Measurements from ENCODE around the gene ZSCAN5B.
"Not testable (repeated sequence)": the region's sequence is repeated elsewhere in the genome, so short reads cannot be mapped to it uniquely, and the experiment has no call there.

Gene ZSCAN5B, protein sequence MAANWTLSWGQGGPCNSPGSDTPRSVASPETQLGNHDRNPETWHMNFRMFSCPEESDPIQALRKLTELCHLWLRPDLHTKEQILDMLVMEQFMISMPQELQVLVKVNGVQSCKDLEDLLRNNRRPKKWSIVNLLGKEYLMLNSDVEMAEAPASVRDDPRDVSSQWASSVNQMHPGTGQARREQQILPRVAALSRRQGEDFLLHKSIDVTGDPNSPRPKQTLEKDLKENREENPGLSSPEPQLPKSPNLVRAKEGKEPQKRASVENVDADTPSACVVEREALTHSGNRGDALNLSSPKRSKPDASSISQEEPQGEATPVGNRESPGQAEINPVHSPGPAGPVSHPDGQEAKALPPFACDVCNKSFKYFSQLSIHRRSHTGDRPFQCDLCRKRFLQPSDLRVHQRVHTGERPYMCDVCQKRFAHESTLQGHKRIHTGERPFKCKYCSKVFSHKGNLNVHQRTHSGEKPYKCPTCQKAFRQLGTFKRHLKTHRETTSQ

DNA sequence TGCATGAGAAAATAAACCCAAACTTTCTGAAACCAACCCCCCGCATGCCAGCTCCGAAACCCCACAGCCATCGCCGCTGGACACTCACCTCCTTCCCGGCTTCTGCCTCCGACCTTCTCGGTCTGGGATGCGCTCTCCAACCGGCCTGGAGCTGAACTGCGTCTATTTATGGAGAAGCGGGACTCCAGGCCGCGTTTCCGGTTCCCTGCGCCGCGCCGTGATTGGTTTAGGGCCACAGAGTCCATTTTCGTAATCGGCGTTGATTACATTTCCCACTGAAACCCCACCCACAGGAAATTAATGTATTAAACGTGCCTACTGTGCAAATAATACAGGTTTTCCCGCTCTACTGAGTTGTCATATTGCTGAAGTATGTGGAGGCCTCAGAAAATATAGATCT is at the start of gene ZSCAN5B:
Gene ZSCAN5B (minus strand): TSS at position 138 of the 400 bp plus-strand sequence. CDS start 4,731 bp downstream, outside the sequence.
- not testable (repeated sequence) for DNase-seq

DNA sequence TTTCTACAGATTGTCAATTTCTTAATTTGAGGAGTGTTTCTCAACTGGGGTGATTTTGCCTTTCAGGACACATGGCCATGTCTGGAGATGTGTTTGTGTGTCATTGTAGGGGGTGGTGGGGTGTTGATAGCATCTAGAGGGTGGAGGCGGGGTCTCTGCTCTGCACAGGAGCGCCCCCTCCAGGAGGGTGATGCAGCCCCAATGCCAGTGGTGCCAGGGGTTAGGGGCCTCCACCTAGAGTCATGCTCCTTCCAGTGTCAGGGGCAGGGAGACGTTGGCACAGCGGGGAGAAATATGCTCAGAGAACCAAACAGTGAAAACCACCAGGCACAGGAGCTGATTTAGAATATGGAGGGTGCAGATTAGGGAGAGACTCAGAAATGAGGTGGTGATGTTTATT is 48.2 kb upstream of the ZSCAN5B start:
- not testable (repeated sequence) for DNase-seq

DNA sequence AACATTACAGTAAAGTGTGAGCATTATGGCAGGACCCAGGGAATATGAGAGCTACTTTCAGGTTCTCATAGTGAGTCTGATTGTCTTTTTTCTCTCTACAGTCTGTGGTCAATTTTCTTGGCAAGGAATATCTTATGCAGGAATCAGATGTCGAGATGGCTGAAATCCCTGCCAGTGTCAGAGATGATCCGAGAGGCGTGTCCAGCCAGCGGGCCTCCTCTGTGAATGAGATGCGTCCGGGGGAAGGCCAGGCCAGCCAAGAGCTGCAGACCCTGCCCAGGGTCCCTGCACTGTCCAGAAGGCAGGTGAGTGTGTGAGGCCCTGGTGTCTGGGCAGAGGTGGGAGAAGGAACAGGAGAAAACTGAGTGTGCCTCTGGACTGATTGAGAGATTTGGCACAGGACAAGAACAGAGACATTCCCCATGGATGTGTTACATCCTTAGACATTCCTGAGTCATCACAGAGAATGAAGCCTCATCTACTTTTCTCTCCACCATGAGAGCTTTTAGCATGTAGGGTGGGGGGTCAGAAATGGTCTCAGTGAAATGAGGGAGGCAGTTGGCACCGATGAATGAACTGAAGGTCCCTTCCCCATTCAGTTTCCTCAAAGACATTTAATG is 47.6 kb upstream of the ZSCAN5B start:
- DNase-seq, result no peak

DNA sequence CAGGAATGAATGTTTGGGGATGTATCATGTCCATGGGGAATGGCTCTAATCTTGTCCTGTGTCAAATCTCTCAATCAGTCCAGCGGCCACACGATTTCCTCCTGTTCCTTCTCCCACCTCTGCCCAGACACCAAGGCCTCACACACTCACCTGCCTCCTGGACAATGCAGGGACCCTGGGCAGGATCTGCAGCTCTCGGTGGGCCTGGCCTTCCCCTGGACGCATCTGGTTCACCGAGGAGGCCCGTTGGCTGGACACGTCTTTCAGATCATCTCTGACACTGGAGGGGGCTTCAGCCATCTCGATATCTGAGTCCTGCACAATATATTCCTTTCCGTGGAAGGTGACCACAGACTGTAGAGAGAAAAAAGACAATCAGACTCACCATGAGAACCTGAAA is 25.9 kb upstream of the ZSCAN5B start:
- no peak for DNase-seq

DNA sequence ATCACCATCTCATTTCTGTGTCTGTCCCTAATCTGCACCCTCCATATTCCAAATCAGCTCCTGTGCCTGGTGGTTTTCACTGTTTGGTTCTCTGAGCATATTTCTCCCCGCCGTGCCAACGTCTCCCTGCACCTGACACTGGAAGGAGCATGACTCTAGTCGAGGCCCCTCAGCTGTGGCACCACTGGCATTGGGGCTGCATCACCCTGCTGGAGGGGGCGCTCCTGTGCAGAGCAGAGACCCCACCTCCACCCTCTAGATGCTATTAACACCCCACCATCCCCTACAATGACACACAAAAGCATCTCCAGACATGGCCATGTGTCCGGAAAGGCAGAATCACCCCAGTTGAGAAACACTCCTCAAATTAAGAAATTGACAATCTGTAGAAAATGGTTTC is 25.3 kb upstream of the ZSCAN5B start:
- DNase-seq, result no peak

DNA sequence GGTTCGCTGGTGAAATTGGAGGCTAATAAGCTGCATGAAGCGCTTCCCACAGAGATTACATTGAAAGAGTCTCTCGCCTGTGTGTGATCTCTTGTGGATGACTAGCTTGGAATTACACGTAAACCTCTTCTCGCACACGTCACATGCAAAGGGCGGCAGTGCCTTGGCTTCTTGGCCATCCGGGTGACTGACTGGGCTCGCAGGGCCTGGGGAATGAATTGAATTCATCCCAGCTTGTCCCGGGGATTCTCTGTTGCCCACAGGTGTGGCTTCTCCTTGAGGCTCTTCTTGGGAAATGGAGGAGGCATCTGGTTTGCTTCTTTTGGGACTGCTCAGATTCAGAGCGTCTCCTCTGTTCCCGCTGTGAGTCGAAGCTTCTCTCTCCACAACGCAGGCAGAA is 24.3 kb upstream of the ZSCAN5B start:
- DNase-seq, result no peak

DNA sequence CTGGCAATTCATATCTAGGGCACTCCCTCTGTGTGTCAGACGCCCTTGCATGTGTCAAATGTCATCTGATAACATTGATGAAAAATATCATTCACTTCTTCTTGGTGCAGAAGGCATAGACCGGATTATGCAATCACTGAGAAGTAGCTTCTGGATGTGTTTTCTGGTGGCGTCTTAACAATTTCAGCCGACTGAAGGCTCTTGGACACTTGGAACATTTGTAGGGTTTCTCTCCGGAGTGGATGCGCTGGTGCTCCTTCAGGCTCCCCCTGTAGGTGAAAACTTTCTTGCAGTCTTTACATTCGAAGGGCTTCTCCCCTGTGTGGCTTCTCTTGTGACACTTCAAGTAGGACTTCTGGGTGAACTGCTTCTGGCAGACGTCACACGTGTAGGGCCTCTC is 23.9 kb upstream of the ZSCAN5B start:
- DNase-seq, result not testable (repeated sequence)

DNA sequence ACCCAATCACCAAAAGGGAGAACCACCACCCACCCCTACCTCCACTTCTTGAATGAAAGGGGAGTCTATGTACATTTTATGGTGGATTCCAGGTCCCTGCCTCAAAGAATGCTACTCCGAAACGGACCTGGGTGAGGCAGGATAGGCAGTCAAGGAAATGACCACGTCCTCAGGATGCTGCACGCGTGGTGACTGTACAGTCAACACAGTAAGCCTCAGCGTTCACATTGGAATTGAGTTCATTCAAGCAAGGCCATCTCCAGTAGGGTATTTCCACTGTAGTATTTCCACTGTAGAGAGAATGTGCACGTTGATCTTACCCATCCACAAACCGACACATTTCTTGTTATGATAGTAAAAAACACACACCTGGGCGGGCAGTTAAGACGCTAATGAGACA is 21.4 kb upstream of the ZSCAN5B start:
- no peak for DNase-seq

DNA sequence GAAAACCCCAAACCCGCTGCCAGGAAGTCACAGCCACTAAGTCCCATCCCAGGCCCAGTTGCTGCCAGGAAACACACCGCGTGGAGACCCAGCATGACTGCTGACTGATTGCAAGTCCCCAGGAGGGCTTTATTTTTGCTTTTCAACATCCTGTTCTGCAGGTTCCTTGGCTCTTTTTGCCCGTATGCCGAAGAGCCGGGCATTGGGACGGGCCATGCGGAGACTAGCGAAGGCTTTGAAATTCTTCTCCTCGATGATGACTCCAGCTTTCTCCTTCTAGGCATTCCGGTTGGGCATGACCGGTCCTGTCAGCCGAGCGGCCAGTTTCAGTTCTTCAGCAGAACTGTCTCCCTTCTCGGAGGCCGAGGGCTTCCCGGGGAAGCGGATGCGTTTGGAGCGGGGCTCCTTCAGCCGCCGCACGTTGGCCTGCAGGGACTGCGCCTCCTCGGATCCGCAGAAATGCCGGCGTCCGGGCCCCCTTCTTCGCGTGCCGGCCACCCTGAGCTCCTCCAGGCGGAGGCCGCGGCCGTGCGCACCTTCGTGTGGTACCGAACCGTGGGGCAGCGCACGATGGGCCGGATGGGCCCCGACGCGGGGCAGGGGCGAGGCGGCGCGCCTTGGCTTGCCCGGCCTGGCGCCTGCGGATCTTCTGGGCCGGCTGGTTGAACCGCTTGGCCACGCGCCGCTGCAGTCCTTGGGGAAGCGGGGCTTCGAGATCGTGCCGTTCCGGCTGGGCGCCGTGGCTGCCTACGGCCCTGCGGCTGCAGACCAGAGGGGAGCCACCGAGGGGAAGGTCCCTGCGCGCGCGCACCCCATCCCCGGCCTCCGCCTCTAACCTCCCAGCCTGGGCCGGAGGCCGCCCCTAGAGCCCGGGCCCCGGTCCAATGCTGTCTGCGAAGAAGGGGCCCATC is 19.7 kb upstream of the ZSCAN5B start:
- DNase-seq, result peak; percentile 39

DNA sequence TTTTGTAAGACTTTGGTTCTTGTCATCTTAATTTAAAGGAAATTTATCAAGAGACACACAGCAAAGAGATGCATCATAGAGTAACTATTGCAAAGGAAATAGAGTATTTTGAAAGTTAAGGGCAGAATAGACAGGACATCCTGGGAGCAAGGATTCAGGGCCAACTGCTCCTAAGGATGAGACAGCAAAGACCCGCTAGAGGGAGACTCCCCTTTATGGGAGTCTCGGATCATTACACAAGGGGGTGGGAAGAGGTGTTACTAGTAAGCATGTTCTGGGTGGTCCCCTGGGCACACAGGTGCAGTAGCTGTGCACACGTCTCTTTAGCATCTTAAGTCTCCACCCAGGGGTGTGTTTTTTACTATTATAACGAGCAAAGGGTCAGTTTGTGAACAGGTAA is 14.1 kb upstream of the ZSCAN5B start:
- DNase-seq, result no peak

DNA sequence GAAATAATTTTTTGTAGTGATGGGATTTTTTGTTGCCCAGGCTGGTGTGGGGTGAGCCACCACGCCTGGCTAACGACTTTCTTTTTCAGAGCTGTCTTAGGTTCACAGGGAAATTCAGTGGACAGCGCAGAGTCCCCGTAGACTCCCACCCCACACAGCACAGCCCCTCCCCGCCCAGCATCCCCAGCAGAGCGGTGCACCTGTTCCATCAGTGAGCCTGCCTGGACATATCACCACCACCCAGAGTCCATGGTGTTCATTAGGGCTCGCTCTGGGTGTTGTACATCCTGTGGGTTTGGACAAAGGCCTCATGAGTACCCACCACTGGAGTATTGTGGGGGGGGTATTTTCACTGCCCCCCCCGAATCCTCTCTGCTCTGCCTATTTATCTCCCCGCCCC is 12.5 kb upstream of the ZSCAN5B start:
- not testable (repeated sequence) for DNase-seq

DNA sequence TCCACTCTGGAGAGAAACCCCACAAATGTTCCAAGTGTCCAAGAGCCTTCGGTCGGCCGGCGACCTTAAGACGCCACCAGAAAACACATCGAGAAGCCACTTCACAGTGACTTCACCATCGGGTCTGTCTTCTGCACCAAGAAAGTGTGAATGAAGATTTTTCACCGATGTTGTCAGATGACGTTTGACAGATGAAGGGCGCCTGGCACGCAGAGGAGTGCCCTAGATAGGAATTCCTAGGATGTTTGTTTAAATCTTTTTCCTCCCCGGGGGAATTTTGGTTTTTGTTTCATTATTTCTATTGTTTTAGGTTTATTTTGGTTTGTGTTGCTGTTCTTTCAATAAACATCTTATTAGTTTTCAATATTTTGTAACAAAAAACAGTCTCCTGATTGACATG is 11.5 kb upstream of the ZSCAN5B start:
- no peak for DNase-seq

DNA sequence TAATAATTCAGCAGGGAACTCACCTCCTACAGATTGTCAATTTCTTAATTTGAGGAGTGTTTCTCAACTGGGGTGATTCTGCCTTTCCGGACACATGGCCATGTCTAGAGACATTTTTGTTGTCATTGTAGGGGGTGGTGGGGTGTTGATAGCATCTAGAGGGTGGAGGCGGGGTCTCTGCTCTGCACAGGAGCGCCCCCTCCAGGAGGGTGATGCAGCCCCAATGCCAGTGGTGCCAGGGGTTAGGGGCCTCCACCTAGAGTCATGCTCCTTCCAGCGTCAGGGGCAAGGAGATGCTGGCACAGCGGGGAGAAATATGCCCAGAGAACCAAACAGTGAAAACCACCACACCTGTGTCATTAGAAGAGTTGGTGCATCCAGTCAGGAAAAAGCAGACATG is 10.0 kb upstream of the ZSCAN5B start:
- not testable (repeated sequence) for DNase-seq

DNA sequence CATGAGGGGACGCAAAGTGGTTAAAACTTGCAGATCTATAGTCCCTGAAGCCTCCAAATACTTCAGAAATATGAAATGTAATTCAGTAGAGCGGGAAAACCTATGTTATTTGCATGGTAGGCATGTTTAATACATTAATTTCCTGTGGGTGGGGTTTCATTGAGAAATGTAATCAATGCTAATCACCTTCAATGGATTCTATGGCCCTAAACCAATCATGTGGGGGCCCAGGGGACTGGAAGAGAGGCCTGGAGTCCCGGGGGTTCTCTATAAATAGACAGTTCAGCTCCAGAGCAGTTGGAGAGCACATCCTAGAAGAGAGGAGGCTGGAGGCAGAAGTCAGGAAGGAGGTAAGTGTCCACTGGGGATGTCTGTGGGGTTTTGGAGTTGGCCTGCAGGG is 4.4 kb upstream of the ZSCAN5B start, which contains the start of gene ZSCAN5C:
Gene ZSCAN5C (plus strand): TSS at position 301 of the 400 bp plus-strand sequence. CDS start 3,641 bp downstream, outside the sequence.
- DNase-seq, result no peak

DNA sequence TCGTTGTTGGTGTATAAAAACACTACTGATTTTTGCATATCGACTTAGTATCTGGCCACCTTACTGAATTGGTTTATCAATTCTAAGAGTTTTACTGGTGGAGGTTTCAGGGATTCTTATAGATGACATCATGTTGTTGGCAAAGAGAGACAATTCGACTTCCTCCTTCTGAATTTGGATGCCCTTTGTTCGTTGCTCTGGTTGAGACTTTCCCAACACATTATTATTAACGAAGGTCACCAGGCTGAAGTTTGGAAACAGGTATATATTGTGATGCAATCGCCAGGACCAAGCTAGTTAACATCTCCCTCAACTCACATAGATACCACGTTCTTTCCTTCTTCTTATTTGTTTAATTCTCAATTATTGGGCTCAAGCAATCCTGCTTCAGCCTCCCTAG is 2.1 kb upstream of the ZSCAN5B start:
- no peak for DNase-seq

DNA sequence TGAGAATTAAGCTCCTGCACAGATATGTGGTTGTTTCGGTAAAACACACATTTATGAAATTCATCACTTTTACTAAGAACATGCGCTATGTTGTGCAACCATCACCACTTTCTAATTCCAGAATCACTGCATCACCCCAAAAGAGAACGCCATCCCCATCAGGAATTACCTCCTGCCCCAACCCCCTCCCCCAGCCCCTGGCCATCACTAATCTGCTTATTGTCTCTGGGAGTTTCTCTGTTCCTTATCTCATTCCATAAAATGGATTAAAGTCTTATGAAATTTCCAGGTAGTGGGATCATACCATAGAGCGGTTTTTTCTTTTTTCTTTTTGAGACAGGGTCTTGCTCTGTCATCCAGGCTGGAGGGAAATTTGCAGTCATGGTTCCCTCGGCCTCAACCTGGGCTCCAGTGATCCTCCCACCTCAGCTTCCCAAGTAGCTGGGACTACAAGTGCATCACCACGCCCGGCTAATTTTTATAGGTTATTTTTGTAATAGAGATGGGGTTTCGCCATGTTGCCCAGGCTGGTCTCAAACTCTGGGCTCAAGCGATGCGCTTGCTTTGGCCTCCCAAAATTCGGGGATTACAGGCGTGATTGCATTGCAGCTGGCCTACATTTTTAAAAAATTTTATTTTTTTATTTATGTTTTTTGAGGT is 3.5 kb downstream of the ZSCAN5B start:
- DNase-seq, result no peak

DNA sequence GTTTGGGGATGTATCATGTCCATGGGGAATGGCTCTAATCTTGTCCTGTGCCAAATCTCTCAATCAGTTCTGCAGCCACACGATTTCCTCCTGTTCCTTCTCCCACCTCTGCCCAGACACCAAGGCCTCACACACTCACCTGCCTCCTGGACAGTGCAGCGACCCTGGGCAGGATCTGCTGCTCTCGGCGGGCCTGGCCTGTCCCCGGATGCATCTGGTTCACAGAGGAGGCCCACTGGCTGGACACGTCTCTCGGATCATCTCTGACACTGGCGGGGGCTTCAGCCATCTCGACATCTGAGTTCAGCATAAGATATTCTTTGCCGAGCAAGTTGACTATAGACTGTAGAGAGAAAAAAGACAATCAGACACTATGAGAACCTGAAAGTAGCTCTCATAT is 5.9 kb downstream of the ZSCAN5B start:
- no peak for DNase-seq

DNA sequence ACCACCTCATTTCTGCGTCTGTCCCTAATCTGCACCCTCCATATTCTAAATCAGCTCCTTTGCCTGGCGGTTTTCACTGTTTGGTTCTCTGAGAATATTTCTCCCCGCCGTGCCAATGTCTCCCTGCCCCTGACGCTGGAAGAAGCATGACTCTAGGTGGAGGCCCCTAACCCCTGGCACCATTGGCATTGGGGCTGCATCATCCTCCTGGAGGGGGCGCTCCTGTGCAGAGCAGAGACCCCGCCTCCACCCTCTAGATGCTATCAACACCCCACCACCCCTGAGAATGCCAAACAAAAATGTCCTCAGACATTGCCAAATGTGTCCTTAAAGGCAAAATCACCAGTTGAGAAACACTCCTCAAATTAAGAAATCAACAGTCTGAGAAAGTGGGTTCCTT is 6.5 kb downstream of the ZSCAN5B start:
- DNase-seq, result no peak

DNA sequence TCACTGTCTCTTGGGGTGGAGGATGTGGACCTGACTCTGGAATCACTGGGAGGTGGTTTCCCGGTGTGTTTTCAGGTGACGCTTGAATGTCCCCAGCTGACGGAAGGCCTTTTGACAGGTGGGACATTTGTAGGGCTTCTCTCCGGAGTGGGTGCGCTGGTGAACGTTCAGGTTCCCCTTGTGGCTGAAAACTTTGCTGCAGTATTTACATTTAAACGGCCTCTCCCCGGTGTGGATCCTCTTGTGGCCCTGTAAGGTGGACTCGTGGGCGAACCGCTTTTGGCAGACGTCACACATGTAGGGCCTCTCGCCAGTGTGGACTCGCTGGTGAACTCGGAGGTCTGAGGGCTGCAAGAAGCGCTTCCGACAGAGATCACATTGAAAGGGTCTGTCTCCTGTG is 7.8 kb downstream of the ZSCAN5B start:
- no peak for DNase-seq

DNA sequence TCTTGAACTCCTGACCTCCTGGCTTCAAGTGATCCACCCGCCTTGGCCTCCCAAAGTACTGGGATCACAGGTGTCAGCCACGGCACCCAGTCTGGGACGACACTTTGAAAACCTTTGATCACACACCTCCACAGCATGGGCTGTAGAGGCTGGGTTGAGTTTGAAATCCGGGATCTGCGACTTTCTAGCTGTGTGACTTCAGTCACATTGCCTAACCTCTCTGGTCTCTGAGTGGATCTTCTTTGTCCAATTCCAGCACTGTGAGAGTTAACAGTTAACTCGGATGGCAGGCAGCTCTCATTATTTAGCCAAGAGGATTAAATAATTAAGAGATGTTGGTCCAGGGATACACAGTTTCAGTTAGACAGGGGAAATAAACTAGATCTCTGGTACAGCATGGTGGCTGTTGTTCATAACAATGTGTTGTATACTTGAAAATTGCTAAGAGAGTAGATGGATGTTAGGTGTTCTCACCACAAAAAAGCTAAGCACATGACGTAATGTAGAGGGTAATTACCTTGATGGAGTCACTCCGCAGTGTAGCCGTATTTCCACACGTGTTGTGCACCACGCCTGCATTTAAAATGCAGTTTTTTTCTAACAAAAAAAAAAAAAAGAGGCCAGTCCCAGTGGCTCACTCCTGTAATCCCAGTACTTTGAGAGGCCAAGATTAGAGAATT is 19.9 kb downstream of the ZSCAN5B start:
- DNase-seq, result no peak

DNA sequence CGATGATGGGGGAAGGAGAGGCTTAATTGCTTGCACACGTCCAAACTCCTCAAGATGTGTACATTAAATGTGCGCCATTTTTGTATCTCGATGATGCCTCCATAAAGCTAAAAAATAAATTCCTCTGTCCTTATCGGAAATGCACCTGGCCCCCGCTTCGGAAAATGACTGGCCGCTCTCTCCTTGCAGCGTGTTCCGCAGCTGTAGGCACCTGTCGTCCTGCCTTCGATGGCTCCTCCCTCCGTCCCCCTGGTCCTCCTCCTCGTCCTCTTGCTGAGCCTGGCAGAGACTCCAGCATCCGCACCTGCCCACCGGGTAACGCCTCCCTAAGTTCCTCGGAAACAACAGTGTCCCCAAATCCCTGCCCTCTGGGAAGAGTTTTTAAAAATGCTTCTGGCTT is 20.7 kb downstream of the ZSCAN5B start:
- no peak for DNase-seq

DNA sequence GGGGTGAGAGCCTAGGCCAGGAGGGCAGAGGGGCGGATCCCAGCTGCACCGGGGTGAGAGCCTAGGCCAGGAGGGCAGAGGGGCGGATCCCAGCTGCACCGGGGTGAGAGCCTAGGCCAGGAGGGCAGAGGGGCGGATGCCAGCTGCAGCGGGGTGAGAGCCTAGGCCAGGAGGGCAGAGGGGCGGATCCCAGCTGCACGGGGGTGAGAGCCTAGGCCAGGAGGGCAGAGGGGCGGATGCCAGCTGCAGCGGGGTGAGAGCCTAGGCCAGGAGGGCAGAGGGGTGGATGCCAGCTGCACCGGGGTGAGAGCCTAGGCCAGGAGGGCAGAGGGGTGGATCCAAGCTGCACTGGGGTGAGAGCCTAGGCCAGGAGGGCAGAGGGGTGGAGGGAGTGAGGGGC is 21.3 kb downstream of the ZSCAN5B start:
- DNase-seq, result not testable (repeated sequence)
